Umbilical cord (tissue), 2 donors: Measurements from ENCODE around the gene HS3ST3A1. TPM values are rescaled to one million over a fixed set of nuclear protein-coding genes. Genes with fewer than 3 reads are reported as not detected.
"Not testable (repeated sequence)": the region's sequence is repeated elsewhere in the genome, so short reads cannot be mapped to it uniquely, and the experiment has no call there.

Source experiments
- DNase-seq: peaks from one replicate; pipeline ENCODE4 v3.0.0-alpha.2; 2015; ENCODE audit warnings: low spot score
- total RNA-seq: library from RNA; depleted of rRNA; stranded (reverse); fragments of >200 nt; gene quantifications from one replicate; pipeline ENCODE4 v1.2.3, GENCODE V29; 2014; ENCODE audit warnings: low replicate concordance; ENCODE audit not compliant: insufficient read depth

The HS3ST3A1 gene
- total RNA-seq, 1 donor from 2014 or later: 4.1 TPM

DNA sequence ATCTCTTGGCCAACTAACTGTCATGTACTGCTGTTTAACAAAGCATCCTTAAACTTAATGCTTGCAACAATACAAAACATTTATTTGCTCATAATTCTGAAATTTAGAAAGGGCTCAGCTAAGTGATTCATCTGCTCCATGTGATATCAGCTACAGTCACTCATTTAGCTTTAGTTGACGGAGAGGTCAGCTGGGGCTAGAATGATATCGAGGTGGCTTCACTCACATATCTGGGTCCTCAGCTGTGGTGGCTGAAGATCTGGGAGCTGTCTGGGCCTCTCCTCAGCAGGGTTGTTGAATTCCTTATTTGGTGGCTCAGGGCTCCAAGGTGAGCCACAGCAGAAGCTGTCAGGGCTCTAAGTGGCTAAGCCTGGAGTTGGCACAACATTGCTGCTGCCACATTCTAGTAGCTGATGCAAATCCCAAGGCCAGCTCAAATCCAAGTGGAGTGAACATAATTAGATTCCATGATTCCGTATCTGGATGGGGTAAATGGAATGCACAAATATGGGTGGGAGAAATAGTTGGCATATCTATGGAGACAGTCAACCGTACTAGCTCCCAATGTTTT is 62.8 kb downstream of the HS3ST3A1 start:
- DNase-seq: no peak

DNA sequence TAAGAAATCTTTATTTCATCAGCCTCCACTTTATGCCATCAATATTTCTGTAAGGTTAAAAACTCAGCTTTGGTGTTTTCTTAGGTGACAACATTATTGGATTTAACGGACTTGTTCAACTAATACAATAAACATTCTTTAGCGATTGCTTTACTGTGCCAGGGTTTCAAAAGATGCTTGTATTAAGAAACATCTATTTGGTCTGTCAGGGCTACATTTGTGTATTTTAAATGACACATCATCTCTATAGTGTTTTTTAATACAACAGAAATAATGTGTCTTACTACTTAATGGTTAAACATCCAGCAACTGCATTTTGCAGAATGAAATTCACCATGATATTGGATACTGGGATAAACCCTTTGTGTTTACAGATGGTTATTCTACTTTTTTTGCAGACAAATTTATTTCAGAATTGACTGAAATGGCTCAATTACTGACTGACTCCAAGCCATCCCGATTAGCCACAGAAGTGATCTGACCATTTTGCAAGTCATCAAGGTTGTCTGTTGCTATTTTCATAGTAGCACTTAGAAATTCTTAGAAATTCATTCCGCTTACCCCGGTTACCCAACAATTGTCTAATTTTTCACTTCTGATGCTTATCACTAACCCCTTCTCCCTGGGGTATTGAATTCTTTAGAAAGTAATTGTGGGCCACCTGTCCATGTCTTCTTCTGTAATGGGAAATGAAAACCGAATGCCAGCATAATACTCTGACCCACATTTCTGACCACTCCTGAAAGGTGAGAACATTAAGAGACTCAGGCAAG is 63.7 kb downstream of the HS3ST3A1 start:
- DNase-seq: no peak

DNA sequence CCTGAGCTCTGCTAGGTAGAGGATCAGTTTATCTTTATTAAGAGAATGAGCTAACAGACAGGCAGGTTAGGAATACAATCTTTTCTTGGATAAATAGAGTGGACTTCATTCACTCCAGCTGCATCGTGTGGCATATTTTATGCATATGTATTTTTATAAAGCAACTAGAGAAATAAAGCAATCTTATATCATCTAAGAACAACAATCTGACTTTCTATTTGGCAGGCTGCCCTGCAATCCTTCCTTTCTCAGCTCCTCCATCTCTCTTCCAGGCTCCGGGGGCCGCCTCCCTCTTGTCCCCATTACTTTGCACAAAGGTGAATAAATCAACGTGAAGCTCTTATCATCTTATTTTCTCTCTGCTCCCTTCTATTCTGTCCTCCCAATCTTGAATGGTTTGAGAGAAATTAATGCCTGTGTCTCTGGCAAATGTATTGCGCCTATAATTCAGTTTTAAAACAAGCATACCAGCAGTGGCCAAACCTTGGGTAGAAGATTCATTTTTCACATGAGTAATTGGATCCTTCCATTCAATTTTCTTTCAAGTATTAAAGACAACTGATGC is 64.5 kb downstream of the HS3ST3A1 start:
- no peak for DNase-seq

DNA sequence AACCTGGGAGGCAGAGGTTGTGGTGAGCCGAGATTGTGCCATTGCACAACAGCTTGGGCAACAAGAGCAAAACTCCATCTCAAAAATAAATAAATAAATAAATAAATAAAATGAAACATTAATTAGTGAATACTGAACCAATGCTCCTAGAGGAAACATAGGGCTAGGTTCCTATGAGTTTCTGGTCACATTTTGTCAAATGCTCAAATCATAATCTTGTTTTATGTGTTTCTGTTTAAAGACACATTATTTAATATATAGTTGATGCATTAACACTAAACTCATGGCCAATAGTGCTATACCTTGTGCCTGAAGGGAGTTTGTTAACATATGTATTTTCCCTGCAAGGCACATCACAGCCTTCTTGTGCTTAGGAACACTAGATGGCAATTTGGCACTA is 66.8 kb downstream of the HS3ST3A1 start:
- no peak for DNase-seq

DNA sequence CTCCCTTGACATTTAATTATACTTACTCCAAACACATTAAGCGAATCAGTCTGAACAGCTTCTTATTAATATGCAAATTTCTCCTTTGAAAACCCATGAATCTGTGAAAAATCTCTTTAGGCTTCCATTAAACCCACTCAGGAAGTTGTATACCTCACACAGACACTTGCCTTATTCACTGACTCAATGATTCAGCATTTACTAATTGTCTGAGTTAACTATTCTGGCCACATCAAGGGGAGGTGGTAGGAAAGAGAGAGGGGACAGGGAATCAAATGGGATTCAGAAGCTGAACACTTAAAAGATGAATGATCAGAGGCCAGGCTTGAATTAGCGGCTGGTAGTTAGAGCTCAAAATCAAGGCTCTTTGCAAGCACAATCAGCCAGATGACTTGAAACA is 70.0 kb downstream of the HS3ST3A1 start:
- no peak for DNase-seq

DNA sequence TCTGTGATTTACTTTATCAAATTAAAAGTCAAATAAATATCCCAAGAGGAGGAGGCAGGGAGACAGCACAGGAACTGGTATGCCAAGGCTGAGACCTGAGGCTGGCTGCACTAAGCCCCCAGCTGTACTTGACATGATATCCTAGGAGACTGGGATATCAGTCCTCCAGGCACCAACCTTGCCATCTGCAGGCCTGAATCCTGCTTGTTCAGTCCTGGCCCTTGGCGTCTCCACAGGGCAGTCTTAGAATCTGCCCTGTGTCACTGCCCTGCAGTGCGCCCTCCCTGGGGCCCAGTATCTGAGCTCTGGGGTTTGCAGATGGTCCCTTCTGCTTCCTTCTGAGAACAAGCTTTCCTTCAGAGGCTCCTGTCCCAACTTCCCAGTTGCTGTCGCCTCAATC is 75.9 kb downstream of the HS3ST3A1 start:
- DNase-seq: no peak

DNA sequence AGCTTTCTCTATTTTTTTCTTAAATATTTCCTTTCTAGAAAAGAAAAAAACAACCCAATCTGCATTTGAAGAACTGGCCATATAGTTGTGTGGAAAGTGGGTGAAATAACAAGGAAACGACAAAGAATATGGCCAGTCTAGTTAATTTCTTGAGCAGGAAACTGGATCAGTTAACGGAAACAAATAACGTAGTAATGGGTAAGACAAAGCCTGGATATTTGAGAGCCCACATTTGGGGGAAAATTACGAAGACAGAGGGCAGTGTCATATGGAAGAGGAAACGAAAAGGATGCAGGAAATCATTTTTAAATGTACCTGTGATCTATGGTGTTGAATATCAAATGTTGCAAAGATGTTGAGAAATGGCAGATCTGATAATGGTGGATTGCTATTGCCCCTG is 78.6 kb downstream of the HS3ST3A1 start:
- no peak for DNase-seq

DNA sequence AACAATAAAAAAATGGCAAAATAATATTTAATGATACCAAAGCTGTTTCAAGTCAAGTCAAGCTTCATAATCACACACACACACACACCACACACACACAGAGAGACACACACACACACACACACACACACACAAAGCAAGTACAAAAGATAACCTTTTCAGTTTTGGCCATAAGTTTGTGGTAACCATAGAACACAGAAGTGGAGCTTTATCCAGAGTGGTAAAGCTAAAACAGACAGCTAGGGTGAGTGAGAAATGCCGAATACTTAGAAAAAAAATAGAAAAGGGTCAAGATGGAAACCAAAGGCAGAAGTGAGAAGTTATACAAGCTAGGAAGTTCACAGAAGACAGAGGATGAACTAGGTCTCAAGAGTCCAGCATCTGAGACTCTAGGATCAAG is 79.0 kb downstream of the HS3ST3A1 start:
- DNase-seq: no peak

DNA sequence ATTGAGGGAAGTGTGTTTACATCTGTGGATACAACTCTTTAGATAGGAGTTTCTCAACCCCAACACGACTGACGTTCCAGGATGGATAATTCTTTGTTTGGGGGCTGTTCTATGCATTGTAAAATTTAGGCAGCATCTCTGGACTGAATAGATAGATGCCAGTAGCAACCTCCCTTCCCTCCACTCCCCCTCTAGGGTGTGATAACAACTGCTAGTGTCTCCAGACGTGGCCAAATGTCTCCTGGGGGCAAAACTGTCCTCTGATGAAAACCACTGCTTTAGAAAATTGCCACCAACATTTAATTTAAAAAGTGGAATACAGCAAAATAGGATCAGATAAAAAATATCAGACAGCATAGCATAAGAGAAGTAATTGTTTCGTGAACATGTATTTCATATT is 79.9 kb downstream of the HS3ST3A1 start:
- no peak for DNase-seq

DNA sequence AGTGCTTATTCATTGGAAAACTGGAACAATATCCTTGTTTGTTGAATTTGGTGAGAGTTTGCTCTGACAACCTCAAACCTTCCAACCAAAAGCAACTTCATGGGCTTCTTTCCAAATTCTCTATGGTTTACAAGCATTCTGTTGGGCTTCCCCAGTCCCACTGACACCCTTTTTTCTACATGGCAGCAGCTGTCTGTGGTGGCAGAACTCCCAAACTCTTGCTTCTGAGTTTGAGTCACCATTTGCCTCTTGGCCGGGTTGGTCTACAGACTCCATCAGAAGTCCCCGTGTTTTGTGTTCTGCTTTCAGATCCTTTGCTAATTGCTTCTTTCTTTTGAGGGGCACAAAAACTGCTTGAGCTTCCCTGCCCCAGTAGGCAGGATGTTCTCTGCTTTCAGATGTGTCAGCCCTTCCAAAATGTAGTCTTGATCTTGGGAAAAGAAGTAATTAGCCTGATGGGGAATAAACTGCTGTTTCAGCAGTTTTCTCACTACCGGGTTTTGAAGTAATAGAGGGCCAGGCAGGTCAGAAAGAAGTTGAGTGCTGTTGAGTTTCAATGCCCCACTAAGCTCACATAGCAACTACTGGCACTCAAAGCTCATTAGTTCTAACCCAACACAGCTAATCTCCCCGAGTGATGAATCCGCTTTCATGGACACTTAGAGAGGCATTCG is 80.7 kb downstream of the HS3ST3A1 start:
- DNase-seq: no peak

DNA sequence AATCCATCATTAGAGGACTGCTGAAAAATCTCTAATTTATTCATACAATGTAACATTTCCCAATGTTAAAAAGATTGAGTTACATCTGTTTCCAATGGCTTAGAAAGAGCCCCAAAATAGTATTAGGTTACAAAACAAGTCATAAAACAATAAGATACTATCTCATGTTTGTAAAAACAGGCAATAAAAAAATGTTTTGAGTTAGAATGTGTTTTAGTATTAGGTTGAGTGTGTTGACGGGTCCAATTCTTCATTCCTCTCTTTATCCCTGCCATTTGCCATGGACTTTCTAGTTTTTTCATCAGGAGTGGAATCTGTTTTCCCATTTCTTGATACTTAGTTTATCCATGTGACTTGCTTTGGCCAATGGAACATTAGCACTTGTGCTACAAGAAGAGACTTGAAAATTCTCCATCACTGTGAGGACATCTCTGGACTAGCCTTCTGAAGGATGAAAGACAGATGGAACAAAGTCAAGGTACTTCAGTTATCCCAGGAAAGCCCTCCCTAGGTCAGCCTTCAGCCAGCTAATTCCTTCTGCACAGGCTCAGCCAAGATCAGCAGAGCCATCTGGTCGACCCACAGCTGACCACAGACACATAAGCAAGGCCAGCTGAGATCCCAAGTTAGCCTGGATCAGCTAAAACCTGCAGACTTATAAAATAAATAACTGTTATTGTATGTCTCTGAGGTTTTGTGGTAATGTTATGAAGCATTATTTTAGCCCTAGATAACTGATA is 83.3 kb downstream of the HS3ST3A1 start:
- peak; percentile 42 for DNase-seq

DNA sequence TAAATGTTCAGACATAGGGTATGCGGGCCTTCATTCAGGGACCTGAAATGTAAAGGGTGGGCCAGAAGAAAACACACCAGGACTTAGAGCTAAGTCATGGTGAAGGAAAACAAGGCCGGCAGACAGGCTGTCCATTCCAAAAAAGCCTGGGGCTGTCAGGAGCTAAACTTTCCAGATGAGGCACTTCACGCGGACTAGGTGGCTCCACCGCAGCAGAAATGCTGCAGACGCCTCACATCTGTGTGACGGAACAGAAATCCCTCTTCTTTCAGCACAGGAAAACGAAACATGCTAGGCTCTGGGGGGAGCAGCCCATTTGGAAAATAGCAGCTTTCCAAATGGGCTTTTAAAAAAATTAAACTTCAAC is 88.7 kb downstream of the HS3ST3A1 start:
- peak; percentile 26 for DNase-seq

DNA sequence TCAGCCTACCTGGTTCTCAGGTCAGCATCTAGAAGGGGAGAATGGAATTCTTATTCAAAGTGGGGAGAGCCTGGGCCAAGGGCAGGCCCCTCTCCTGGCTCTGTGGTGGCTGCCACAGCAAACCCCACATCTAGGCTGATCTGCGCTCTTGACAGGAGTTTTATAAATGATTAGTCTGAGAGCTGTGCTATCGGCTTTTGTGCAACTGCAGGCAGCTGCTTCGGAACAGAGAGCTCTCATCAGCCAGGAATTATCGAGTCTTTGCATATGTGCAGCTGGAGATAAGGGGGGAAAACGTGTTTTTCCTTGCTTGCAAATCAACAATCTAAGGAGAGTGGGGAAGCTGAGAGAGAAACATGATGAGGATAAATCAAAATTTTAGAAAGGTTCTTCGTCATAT is 91.7 kb downstream of the HS3ST3A1 start:
- DNase-seq: peak; percentile 88

DNA sequence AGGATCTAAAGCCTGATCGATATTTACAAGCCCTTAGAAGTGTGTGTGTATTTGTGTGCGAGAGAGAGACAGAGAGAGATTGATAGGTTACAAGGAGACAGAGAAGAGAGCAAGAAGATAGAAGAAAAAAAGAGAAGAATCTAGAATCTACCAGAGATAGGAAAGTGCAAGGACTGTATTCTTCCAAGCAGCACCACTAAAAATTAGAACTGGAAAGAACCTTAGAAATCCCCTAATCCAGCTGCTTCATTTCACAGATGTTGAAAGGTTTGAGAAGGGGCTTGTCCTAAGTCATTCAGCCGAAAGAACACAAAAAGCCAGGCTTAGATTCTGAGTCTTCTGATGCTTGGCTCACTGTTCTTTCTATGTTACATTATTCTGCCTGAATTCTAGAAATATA is 92.2 kb downstream of the HS3ST3A1 start:
- peak; percentile 93 for DNase-seq

DNA sequence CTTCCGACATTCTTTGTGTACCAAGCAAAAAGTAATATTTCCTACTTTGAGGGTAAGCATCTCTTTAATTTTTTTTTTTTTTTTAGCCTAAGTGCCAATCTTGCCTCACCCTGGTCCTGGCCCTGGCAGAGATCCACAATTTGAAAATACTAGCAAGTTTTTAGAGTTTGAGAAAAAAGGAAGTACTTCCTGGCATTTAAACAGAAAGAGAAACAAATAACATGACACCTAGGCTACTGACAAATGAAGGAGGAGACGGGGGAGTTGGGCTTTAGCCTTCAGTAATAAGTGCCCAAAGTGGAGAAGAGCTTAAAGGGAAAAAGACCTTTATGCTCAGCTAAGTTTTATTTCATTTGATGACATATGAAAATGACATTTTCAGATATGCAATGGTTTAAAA is 92.8 kb downstream of the HS3ST3A1 start:
- no peak for DNase-seq

DNA sequence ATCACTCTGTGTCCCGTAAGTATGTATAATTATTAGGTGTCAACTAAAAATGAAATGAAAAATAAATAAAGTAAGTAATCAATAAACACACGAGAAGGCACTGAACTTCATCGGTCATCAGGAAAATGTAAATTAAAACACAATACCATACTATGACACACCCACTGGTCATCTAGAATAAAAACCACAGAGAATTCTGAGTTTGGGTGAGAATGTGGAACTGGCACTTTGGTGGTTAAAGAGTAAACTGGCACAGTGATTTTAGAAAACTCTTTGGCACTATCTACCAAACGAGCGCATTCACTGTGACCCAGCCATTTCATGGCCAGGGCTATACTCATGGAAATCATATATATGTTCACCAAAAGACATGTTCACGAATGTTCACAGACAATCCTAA is 98.2 kb downstream of the HS3ST3A1 start:
- no peak for DNase-seq

DNA sequence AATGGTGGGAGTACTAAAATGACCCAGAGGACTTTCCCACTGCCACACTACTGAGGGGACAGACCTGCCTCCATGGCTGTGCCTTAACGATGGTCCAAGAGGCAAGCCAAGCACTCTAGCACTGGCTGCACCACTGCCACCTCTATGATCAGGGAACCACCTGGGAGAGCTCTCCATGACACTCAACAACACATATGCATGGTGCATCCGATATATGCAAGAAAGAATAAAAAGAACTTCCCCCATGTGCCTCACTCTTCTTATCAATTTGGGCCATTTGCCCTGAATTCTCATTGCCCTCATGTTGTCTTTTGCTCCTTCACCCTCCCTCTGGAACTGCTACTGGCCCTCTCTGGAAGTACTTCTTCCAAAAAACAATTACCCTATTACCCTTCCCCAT is 99.5 kb downstream of the HS3ST3A1 start:
- no peak for DNase-seq

DNA sequence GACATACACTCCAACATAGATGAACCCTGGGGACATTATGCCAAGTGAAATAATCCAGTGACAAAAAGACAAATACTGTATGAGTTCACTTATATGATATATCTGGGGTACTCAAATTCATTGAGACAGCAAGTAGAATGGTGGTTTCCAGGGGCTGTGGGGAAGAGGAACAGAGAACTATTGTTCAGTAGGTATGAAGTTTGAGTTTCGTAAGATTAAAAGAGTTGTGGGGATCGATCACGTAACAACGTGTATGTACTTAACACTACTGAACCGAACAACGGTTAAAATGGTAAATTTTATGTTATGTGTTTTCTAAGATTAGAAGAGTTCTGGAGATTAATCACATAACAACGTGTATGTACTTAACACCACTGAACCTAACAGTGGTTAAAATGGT is 100.8 kb downstream of the HS3ST3A1 start:
- DNase-seq: no peak

DNA sequence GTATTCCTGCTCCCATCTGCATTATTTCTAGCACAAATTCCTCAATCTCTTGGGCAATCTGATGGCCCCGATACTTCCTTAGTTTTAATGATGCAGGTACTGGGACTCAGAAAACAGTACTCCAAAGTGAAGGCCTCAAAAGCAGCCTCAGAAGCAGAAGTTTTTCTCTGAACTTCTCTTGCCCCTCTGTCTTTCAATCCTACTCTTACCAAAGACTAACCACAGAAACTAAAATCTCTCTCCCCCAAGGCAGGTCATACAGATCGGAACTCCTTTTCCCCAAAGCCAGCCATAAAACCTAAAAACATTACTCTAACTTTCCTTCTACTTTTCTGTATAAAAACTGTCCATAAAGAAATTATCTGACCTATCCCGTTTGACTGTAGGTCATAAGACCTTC is 103.5 kb downstream of the HS3ST3A1 start:
- no peak for DNase-seq

DNA sequence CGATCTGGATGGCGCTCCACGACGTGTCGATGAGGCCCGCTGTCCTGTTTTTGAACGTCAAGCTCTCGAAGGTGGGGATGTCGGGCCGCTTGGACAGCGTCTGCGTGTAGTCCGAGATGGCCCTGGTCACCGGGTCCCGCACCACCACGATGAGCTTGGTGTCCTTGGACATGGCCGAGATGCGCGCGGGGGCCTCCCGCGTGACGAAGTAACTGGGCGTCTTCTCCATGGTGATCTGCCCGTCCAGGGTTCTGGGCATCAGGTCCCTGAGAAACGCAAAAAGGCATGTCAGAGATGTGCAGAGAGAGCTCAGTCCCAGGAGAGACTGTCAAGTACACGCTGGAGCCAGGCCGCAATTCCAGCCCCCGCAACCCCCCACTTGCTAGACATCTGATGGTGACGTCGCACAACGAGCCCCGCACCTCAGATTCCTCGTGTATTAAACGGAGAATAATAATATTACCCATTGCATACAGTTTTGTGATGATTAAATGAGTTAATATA is 105.1 kb downstream of the HS3ST3A1 start:
- not testable (repeated sequence) for DNase-seq

DNA sequence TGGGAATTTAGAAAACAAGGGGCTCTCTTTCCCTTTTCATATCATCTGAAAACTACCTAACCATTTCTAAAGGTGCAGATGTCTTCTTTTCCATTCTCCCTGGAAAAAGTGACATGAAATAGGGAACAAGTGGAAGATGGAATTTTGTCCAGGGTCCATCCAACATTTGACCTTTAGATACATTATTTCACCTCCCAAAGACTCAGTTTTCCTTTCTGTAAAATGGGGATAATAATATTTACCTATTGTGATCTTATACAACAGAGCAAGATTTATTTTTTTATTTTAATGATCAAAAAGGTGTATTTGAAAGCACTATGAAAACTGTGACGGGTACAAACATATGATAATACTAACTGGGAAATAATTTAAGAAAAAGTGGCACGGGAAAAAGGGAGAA is 106.3 kb downstream of the HS3ST3A1 start:
- DNase-seq: no peak

DNA sequence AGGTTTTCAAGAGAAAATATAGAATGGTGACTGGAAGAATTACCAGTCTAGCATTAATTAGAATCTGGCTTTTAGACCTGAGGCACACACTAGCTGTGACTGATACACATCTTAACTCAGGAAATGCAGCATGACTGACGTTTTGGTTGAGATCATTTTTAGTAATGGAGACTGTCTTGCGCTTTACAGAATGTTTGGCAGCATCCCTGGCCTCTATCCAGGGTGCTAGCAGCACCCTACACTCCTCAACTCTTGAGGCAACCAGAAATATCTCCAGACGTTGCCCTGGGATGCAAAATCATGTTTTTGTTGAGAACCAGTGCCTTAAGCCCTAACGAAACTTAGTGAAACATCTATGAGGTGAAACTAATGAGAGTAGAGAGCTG is 109.0 kb downstream of the HS3ST3A1 start:
- no peak for DNase-seq
